Vagina (tissue), 2 donors: ENCODE measurements around the gene SMC6. TPM values are rescaled to one million over a fixed set of nuclear protein-coding genes. Genes with fewer than 3 reads are reported as not detected.

Source experiments
- DNase-seq, 2 donors: peaks; one replicate each; pipeline ENCODE4 v3.0.0-alpha.2; 2017; ENCODE audit errors: extremely low spot score in 2 of 2
- H3K27ac ChIP-seq: fragments of 200-600 bp; sonication (generic); one replicate; pipeline ENCODE4 v1.5.1; 2019
- H3K27me3 ChIP-seq: fragments of 200-600 bp; sonication (generic); one replicate; pipeline ENCODE4 v1.5.1; 2019
- H3K36me3 ChIP-seq, 2 donors: fragments of 200-600 bp; sonication (generic); one replicate each; pipeline ENCODE4 v1.5.1; 2017 to 2019
- H3K4me1 ChIP-seq: fragments of 200-600 bp; sonication (generic); one replicate; pipeline ENCODE4 v1.5.1; 2019
- H3K4me3 ChIP-seq, 2 donors: fragments of 200-600 bp; sonication (generic); 1 replicate in 1 of 2; 2 replicates in 1 of 2; pipeline ENCODE4 v1.5.1; 2016 to 2019
- H3K9me3 ChIP-seq: fragments of 200-600 bp; sonication (generic); one replicate; pipeline ENCODE4 v1.5.1; 2019
- POLR2A ChIP-seq, 2 donors: fragments of 450-650 bp; IDR thresholded peaks; one replicate each; pipeline ENCODE4 v1.6.1; 2017; ENCODE audit warnings: antibody characterized with exemption in 2 of 2, mild to moderate bottlenecking in 2 of 2, moderate library complexity in 2 of 2
- POLR2AphosphoS5 ChIP-seq, 2 donors: sonication (generic); formaldehyde crosslinking; IDR thresholded peaks; one replicate each; pipeline ENCODE4 v1.9.0; 2017; ENCODE audit warnings: antibody characterized with exemption in 2 of 2, mild to moderate bottlenecking in 2 of 2, low read depth in 1 of 2; ENCODE audit not compliant: insufficient read depth in 1 of 2
- intact Hi-C: fragments of 100-400 bp; cut with DNase I; formaldehyde crosslinking; loops from one replicate; pipeline ENCODE4 v1.15.1; 2023
- total RNA-seq: library from RNA; depleted of rRNA; stranded (reverse); fragments of >200 nt; gene quantifications from one replicate; pipeline ENCODE4 v1.2.3, GENCODE V29; 2016
- TF ChIP-seq, protein P1 (sequence below), 3 experiments: fragments of 450-650 bp in 2 of 3; fragments of 200-600 bp in 1 of 3; sonication (generic) in 1 of 3; IDR thresholded peaks; one replicate each; pipeline ENCODE4 v1.5.1; 2017 to 2019; ENCODE audit warnings: antibody characterized with exemption in 3 of 3, mild to moderate bottlenecking in 2 of 3, moderate library complexity in 2 of 3

Gene SMC6
- total RNA-seq, 1 donor from 2014 or later, result 33.6 TPM

- Histone ChIP-seq H3K4me3 (no peak overlapping the region), H3K9me3 (no peaks in the 10 kb centered on the region), H3K4me1 (no peaks in the 10 kb centered on the region), H3K27me3 (no peaks in the 10 kb centered on the region), H3K27ac (no peak overlapping the region), H3K36me3 (no peaks in the 10 kb centered on the region)
- intact Hi-C loops, result no loop called here
- DNase-seq, result no peak
- no peak for TF ChIP-seq POLR2AphosphoS5 (IDR thresholded peaks at IDR 0.05; ENCODE audit: insufficient read depth in 1 of 2, low read depth in 1 of 2)
- TF ChIP-seq, protein P1, sequence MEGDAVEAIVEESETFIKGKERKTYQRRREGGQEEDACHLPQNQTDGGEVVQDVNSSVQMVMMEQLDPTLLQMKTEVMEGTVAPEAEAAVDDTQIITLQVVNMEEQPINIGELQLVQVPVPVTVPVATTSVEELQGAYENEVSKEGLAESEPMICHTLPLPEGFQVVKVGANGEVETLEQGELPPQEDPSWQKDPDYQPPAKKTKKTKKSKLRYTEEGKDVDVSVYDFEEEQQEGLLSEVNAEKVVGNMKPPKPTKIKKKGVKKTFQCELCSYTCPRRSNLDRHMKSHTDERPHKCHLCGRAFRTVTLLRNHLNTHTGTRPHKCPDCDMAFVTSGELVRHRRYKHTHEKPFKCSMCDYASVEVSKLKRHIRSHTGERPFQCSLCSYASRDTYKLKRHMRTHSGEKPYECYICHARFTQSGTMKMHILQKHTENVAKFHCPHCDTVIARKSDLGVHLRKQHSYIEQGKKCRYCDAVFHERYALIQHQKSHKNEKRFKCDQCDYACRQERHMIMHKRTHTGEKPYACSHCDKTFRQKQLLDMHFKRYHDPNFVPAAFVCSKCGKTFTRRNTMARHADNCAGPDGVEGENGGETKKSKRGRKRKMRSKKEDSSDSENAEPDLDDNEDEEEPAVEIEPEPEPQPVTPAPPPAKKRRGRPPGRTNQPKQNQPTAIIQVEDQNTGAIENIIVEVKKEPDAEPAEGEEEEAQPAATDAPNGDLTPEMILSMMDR (IDR thresholded peaks at IDR 0.05), result no peak
- no peak for TF ChIP-seq POLR2A (IDR thresholded peaks at IDR 0.05)
Observed at GRCh38 chr2:17763641-17764333, 10.2 kb upstream of the SMC6 start.

DNA sequence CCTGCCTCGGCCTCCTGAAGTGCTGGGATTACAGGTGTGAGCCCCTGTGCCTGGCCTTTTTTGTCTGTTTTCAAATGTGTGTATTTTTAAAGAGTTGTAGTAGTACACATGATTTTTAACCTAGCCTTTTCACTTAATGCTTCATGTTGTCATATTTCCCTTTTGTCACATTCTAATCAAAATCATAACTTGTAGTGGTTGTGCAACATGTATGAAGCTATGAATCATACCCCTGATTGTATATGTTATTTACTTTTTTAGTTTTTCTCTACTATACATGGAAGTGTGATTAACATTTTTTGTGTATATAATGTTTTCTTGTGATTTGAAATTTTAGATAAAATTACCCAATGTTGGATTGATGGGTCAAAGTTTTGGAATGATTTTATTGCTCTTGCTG, 8.8 kb upstream of the SMC6 start:
- TF ChIP-seq, protein P1 (IDR thresholded peaks at IDR 0.05), result no peak
- TF ChIP-seq POLR2A (IDR thresholded peaks at IDR 0.05) (no peak), POLR2AphosphoS5 (IDR thresholded peaks at IDR 0.05; ENCODE audit: insufficient read depth in 1 of 2, low read depth in 1 of 2) (no peak)
- no peaks in the 10 kb centered on the region for H3K36me3 ChIP-seq
- H3K27me3 ChIP-seq, result no peaks in the 10 kb centered on the region
- no peak for DNase-seq
- intact Hi-C loops, result no loop called here
- no peaks in the 10 kb centered on the region for H3K4me1 ChIP-seq
- no peak overlapping the region for H3K4me3 ChIP-seq
- H3K27ac ChIP-seq, result no peak overlapping the region
- no peaks in the 10 kb centered on the region for H3K9me3 ChIP-seq

DNA sequence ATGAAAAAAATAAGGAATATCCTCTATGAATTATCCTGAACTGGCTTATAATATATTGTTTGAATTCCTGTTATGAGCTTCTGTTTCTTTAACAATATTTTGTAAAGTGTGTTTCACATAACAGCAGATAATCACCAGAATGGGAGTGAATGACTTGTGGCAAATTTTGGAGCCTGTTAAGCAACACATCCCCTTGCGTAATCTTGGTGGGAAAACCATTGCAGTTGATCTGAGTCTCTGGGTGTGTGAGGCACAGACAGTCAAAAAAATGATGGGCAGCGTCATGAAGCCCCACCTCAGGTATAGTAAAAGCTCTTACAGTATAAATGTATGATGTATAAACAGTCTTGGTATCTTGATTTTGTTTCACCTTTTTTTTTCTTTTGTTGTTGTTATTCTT, 6.2 kb upstream of the SMC6 start:
- TF ChIP-seq POLR2AphosphoS5 (IDR thresholded peaks at IDR 0.05; ENCODE audit: insufficient read depth in 1 of 2, low read depth in 1 of 2) (no peak), POLR2A (IDR thresholded peaks at IDR 0.05) (no peak)
- TF ChIP-seq, protein P1 (IDR thresholded peaks at IDR 0.05), result no peak
- no peaks in the 10 kb centered on the region for H3K36me3 ChIP-seq
- no peak for DNase-seq
- H3K4me3 ChIP-seq, result no peak overlapping the region
- no peaks in the 10 kb centered on the region for H3K27me3 ChIP-seq
- no peaks in the 10 kb centered on the region for H3K9me3 ChIP-seq
- H3K27ac ChIP-seq, result no peak overlapping the region
- intact Hi-C loops, result loop anchor here (10.0 kb wide), 1 partner anchor 1095 kb away; the partner anchor contains the start of gene CYRIA
- H3K4me1 ChIP-seq, result peaks cover 7% of the 10 kb centered on the region

GRCh38 chr2:17758118-17758517, 4.5 kb upstream of the SMC6 start:
- H3K4me3 ChIP-seq, result no peak overlapping the region
- H3K27me3 ChIP-seq, result no peaks in the 10 kb centered on the region
- H3K4me1 ChIP-seq, result peaks cover 14% of the 10 kb centered on the region
- H3K36me3 ChIP-seq, result no peaks in the 10 kb centered on the region
- no peaks in the 10 kb centered on the region for H3K9me3 ChIP-seq
- H3K27ac ChIP-seq, result no peak overlapping the region
- TF ChIP-seq, protein P1 (IDR thresholded peaks at IDR 0.05), result no peak
- TF ChIP-seq POLR2AphosphoS5 (IDR thresholded peaks at IDR 0.05; ENCODE audit: insufficient read depth in 1 of 2, low read depth in 1 of 2) (no peak), POLR2A (IDR thresholded peaks at IDR 0.05) (no peak)
- no peak for DNase-seq
- intact Hi-C loops, result loop anchor here (10.0 kb wide), 1 partner anchor 1093 kb away; the partner anchor contains the start of gene CYRIA

DNA sequence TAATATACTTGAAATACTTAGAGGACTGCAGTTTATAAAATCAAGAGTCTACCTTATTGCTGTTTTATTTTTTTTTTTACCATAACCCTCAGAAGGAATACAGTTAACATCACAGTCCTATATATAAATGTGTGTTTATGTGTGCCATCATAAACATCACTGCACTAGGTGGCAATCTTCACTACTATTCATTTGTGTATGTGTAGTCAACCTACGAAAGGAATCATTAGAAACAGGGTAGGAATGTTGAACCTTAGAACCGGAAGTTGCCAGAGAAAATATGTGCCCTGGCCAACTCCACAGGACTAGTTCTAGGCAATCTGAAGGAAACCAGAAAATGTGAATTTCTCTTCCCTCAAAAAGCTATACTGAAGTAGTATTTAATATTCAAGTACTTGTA, 3.7 kb upstream of the SMC6 start:
- TF ChIP-seq, protein P1 (IDR thresholded peaks at IDR 0.05), result no peak
- TF ChIP-seq POLR2AphosphoS5 (IDR thresholded peaks at IDR 0.05; ENCODE audit: insufficient read depth in 1 of 2, low read depth in 1 of 2) (no peak), POLR2A (IDR thresholded peaks at IDR 0.05) (no peak)
- peaks cover 21% of the 10 kb centered on the region for H3K4me1 ChIP-seq
- H3K27ac ChIP-seq, result no peak overlapping the region
- no peak overlapping the region for H3K4me3 ChIP-seq
- H3K9me3 ChIP-seq, result no peaks in the 10 kb centered on the region
- H3K36me3 ChIP-seq, result no peaks in the 10 kb centered on the region
- DNase-seq, result no peak
- intact Hi-C loops, result loop anchor here (10.0 kb wide), 1 partner anchor 1093 kb away; the partner anchor contains the start of gene CYRIA
- H3K27me3 ChIP-seq, result no peaks in the 10 kb centered on the region
